HL-60 (cell line): ENCODE results near the gene STYK1.
"Not testable (repeated sequence)": the region's sequence is repeated elsewhere in the genome, so short reads cannot be mapped to it uniquely, and the experiment has no call there.

ENCODE experiments used
- CTCF ChIP-seq: IDR thresholded peaks from one replicate; pipeline ENCODE4 v1.5.1; 2011; ENCODE audit warnings: low read length, control low read depth, inconsistent platforms; ENCODE audit not compliant: insufficient read depth
- GABPA ChIP-seq: IDR thresholded peaks from 2 replicates; pipeline ENCODE4 v1.6.1; 2012; ENCODE audit warnings: low read depth

GRCh38 chr12:10646576-10646975, 27.3 kb downstream of the STYK1 start:
- not testable (repeated sequence) for TF ChIP-seq CTCF, GABPA
